ENCODE data around the gene FANCC.

GRCh38 chr9:95120781-95121370, 196.6 kb downstream of the FANCC start:
- TF ChIP-seq, protein P1, sequence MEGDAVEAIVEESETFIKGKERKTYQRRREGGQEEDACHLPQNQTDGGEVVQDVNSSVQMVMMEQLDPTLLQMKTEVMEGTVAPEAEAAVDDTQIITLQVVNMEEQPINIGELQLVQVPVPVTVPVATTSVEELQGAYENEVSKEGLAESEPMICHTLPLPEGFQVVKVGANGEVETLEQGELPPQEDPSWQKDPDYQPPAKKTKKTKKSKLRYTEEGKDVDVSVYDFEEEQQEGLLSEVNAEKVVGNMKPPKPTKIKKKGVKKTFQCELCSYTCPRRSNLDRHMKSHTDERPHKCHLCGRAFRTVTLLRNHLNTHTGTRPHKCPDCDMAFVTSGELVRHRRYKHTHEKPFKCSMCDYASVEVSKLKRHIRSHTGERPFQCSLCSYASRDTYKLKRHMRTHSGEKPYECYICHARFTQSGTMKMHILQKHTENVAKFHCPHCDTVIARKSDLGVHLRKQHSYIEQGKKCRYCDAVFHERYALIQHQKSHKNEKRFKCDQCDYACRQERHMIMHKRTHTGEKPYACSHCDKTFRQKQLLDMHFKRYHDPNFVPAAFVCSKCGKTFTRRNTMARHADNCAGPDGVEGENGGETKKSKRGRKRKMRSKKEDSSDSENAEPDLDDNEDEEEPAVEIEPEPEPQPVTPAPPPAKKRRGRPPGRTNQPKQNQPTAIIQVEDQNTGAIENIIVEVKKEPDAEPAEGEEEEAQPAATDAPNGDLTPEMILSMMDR (IDR thresholded peaks at IDR 0.05) = no peak
- no peak for TF ChIP-seq POLR2A (IDR thresholded peaks at IDR 0.05)
